Transverse colon (tissue), 4 donors: ENCODE data around the gene PLCE1.

Experiments used
- CTCF ChIP-seq, 5 experiments: fragments of 200-600 bp in 3 of 5; fragments of 450-650 bp in 2 of 5; sonication (generic) in 3 of 5; IDR thresholded peaks; 1 replicate in 2 of 5; 2 replicates in 3 of 5; pipeline ENCODE4 v1.5.1; 2016 to 2017; ENCODE audit warnings: antibody characterized with exemption in 5 of 5, inconsistent platforms in 3 of 5, mild to moderate bottlenecking in 2 of 5, moderate library complexity in 1 of 5
- EP300 ChIP-seq: sonication (generic); formaldehyde crosslinking; IDR thresholded peaks from one replicate; pipeline ENCODE4 v1.6.1; 2017; ENCODE audit warnings: antibody characterized with exemption, low read depth
- POLR2A ChIP-seq: fragments of 450-650 bp; IDR thresholded peaks from one replicate; pipeline ENCODE4 v1.6.1; 2016; ENCODE audit warnings: antibody characterized with exemption, mild to moderate bottlenecking, moderate library complexity
- POLR2AphosphoS5 ChIP-seq, 3 donors: sonication (generic); formaldehyde crosslinking; IDR thresholded peaks; one replicate each; pipeline ENCODE4 v1.6.1; 2016; ENCODE audit warnings: antibody characterized with exemption in 3 of 3

GRCh38 chr10:93996551-93996950 lies 2.8 kb downstream of the PLCE1 start:
- TF ChIP-seq EP300: no peak
- TF ChIP-seq POLR2A: no peak
- no peak for TF ChIP-seq CTCF (IDR thresholded peaks at IDR 0.05)
- TF ChIP-seq POLR2AphosphoS5 (IDR thresholded peaks at IDR 0.05): no peak
